LNCaP clone FGC (cell line): ENCODE results near the gene ARHGAP24.

ENCODE experiments used
- DNase-seq: peaks from one replicate; pipeline ENCODE4 v3.0.0-alpha.2; 2011; ENCODE audit warnings: low read depth
- H3K4me3 ChIP-seq: 2 replicates; pipeline ENCODE4 v1.5.1; 2011; ENCODE audit warnings: mild to moderate bottlenecking, low read depth, low read length, control low read depth
- CTCF ChIP-seq: IDR thresholded peaks from 2 replicates; pipeline ENCODE4 v1.5.1; 2012; ENCODE audit warnings: mild to moderate bottlenecking; ENCODE audit not compliant: control insufficient read depth, insufficient read depth; ENCODE audit errors: extremely low read depth

ARHGAP24 gene

GRCh38 chr4:85793233-85793585, 318.3 kb downstream of the ARHGAP24 start:
- TF ChIP-seq CTCF: no peak
- H3K4me3 ChIP-seq: no peak overlapping the region

GRCh38 chr4:85798012-85798770, 323.2 kb downstream of the ARHGAP24 start:
- DNase-seq: no peak
- no peak for TF ChIP-seq CTCF
- H3K4me3 ChIP-seq: no peak overlapping the region

More at GRCh38 chr4:85793233-85793585, 318.3 kb downstream of the ARHGAP24 start:
- no peak for DNase-seq

GRCh38 chr4:85803856-85804255, 328.9 kb downstream of the ARHGAP24 start:
- DNase-seq: no peak
- TF ChIP-seq CTCF: no peak
- no peak overlapping the region for H3K4me3 ChIP-seq

- no peak overlapping the region for H3K4me3 ChIP-seq
- TF ChIP-seq CTCF: no peak
- DNase-seq: no peak
Observed at GRCh38 chr4:85805891-85806290, 330.9 kb downstream of the ARHGAP24 start.

- DNase-seq: no peak
- no peak overlapping the region for H3K4me3 ChIP-seq
- no peak for TF ChIP-seq CTCF
Observed at GRCh38 chr4:85806334-85806733, 331.4 kb downstream of the ARHGAP24 start.

GRCh38 chr4:85807247-85807950, 332.4 kb downstream of the ARHGAP24 start:
- H3K4me3 ChIP-seq: no peak overlapping the region
- TF ChIP-seq CTCF: no peak
- no peak for DNase-seq
